GM12864 (cell line): ENCODE data around the gene BAZ2B.

Source experiments
- DNase-seq: peaks from one replicate; pipeline ENCODE4 v3.0.0-alpha.2; 2011; ENCODE audit warnings: low read depth
- H3K4me3 ChIP-seq: 2 replicates; pipeline ENCODE4 v1.5.1; 2011; ENCODE audit warnings: mild to moderate bottlenecking, low read depth, low read length, control low read depth
- CTCF ChIP-seq: IDR thresholded peaks from 2 replicates; pipeline ENCODE4 v1.5.1; 2011; ENCODE audit warnings: low read depth, mild to moderate bottlenecking, moderate library complexity, low read length, control low read depth, inconsistent platforms; ENCODE audit errors: missing control alignments

Gene BAZ2B

GRCh38 chr2:159648643-159649042 lies 32.3 kb upstream of the BAZ2B start:
- no peak overlapping the region for H3K4me3 ChIP-seq
- TF ChIP-seq CTCF, result no peak
- no peak for DNase-seq

- TF ChIP-seq CTCF, result no peak
- DNase-seq, result no peak
- H3K4me3 ChIP-seq, result no peak overlapping the region
Observed at GRCh38 chr2:159647667-159648066, 31.3 kb upstream of the BAZ2B start.

- no peak for DNase-seq
- H3K4me3 ChIP-seq, result no peak overlapping the region
- no peak for TF ChIP-seq CTCF
Observed at GRCh38 chr2:159640176-159640575, 23.8 kb upstream of the BAZ2B start.

- H3K4me3 ChIP-seq, result no peak overlapping the region
- DNase-seq, result no peak
- no peak for TF ChIP-seq CTCF
Observed at GRCh38 chr2:159639712-159640111, 23.4 kb upstream of the BAZ2B start.

- TF ChIP-seq CTCF, result no peak
Observed at GRCh38 chr2:159639071-159639470, 22.7 kb upstream of the BAZ2B start.

GRCh38 chr2:159637988-159638501 lies 21.7 kb upstream of the BAZ2B start:
- no peak for TF ChIP-seq CTCF
- DNase-seq, result no peak
- H3K4me3 ChIP-seq, result no peak overlapping the region

More at GRCh38 chr2:159639071-159639470, 22.7 kb upstream of the BAZ2B start:
- no peak overlapping the region for H3K4me3 ChIP-seq
- DNase-seq, result no peak

- TF ChIP-seq CTCF, result no peak
- no peak for DNase-seq
- no peak overlapping the region for H3K4me3 ChIP-seq
Observed at GRCh38 chr2:159637240-159637639, 20.9 kb upstream of the BAZ2B start.
